ENCODE results near the gene SCFD2.

DNA sequence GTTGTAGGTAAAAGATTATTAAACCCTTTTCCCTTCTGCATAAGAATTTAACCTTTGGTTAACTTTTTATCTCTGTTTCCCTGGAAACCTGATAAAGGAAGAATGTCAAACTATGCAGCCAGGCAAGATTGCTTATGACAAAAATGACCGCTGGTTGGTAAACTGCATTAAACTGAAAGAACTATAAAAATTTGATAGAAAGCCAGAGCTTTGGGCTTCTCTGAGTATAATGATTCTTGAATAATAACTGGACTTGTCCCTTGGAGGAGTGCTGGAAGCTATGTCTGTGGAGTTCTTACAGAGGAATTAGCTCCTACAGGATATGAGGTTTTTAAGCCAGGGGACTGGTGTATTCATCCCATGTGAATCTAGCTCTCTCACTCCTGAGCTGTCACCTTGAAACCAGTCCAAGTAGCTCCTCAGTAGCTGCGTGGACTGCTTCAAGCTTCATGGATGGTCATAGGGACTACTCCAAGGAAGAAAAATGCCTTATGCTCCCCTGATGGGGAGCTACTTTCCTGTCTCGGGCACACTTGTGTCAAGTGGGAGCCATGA is 451.7 kb downstream of the SCFD2 start:
- TF ChIP-seq, protein P1, sequence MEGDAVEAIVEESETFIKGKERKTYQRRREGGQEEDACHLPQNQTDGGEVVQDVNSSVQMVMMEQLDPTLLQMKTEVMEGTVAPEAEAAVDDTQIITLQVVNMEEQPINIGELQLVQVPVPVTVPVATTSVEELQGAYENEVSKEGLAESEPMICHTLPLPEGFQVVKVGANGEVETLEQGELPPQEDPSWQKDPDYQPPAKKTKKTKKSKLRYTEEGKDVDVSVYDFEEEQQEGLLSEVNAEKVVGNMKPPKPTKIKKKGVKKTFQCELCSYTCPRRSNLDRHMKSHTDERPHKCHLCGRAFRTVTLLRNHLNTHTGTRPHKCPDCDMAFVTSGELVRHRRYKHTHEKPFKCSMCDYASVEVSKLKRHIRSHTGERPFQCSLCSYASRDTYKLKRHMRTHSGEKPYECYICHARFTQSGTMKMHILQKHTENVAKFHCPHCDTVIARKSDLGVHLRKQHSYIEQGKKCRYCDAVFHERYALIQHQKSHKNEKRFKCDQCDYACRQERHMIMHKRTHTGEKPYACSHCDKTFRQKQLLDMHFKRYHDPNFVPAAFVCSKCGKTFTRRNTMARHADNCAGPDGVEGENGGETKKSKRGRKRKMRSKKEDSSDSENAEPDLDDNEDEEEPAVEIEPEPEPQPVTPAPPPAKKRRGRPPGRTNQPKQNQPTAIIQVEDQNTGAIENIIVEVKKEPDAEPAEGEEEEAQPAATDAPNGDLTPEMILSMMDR (conservative IDR thresholded peaks at IDR 0.05; ENCODE audit: low read depth, low read length): no peak
- no peak for TF ChIP-seq EZH2phosphoT487 (IDR thresholded peaks at IDR 0.05; ENCODE audit: borderline replicate concordance, low read length)

All from PC-3 (cell line).